Spleen (tissue), 11 donors: ENCODE results near the gene CCDC192. TPM values are rescaled to one million over a fixed set of nuclear protein-coding genes. Genes with fewer than 3 reads are reported as not detected.

ENCODE experiments used
- DNase-seq: peaks from one replicate; pipeline ENCODE4 v3.0.0-alpha.2; 2020
- H3K27ac ChIP-seq, 8 donors: fragments of 200-600 bp; sonication (generic) in 7 of 8; 1 replicate in 4 of 8; 2 replicates in 4 of 8; pipeline versions ENCODE4 v1.5.0 to v1.8.0; 2016 to 2021; ENCODE audit warnings: inconsistent platforms in 4 of 8, mild to moderate bottlenecking in 4 of 8, moderate library complexity in 1 of 8
- H3K27me3 ChIP-seq, 7 donors: fragments of 200-600 bp; sonication (generic) in 6 of 7; replicated peaks in 1 of 7; 1 replicate in 4 of 7; 2 replicates in 3 of 7; pipeline versions ENCODE4 v1.5.0 to v1.8.0; 2016 to 2021; ENCODE audit warnings: inconsistent platforms in 3 of 7, mild to moderate bottlenecking in 1 of 7
- H3K36me3 ChIP-seq, 6 donors: fragments of 200-600 bp; sonication (generic) in 5 of 6; 1 replicate in 4 of 6; 2 replicates in 2 of 6; pipeline versions ENCODE4 v1.5.0 to v1.8.0; 2016 to 2021; ENCODE audit warnings: inconsistent platforms in 2 of 6
- H3K4me1 ChIP-seq, 6 donors: fragments of 200-600 bp; sonication (generic) in 5 of 6; 1 replicate in 3 of 6; 2 replicates in 3 of 6; pipeline versions ENCODE4 v1.5.0 to v1.8.0; 2016 to 2021; ENCODE audit warnings: inconsistent platforms in 3 of 6
- H3K4me3 ChIP-seq, 8 donors: fragments of 200-600 bp; sonication (generic) in 7 of 8; 1 replicate in 4 of 8; 2 replicates in 4 of 8; pipeline versions ENCODE4 v1.5.0 to v1.8.0; 2016 to 2021; ENCODE audit warnings: inconsistent platforms in 4 of 8, mild to moderate bottlenecking in 4 of 8, moderate library complexity in 2 of 8
- H3K9me3 ChIP-seq, 8 donors: fragments of 200-600 bp; sonication (generic) in 7 of 8; 1 replicate in 4 of 8; 2 replicates in 4 of 8; pipeline versions ENCODE4 v1.5.0 to v1.8.0; 2016 to 2021; ENCODE audit warnings: inconsistent platforms in 4 of 8
- POLR2A ChIP-seq, 3 donors: fragments of 450-650 bp; IDR thresholded peaks; one replicate each; pipeline ENCODE4 v1.5.1; 2017; ENCODE audit warnings: antibody characterized with exemption in 3 of 3, mild to moderate bottlenecking in 1 of 3
- POLR2AphosphoS5 ChIP-seq, 3 donors: sonication (generic); formaldehyde crosslinking; IDR thresholded peaks; one replicate each; pipeline ENCODE4 v1.5.1; 2017; ENCODE audit warnings: antibody characterized with exemption in 3 of 3
- WGBS, 5 donors: extraction: QIAGEN DNeasy Blood & Tissue Kit in 3 of 5; methylation state at CpG; one replicate each; pipeline versions ENCODE4 v1.1.5 to v1.1.7; 2013 to 2018; 5-methylcytosine and 5-hydroxymethylcytosine counted together
- intact Hi-C: fragments of 100-400 bp; cut with DNase I; formaldehyde crosslinking; loops from one replicate; pipeline ENCODE4 v1.15.0; 2023; ENCODE audit warnings: low total_unique reads
- polyA plus RNA-seq, 3 donors: library from polyadenylated mRNA; stranded (reverse); fragments of 200-250 nt; gene quantifications; one replicate each; pipeline ENCODE4 v1.2.1, GENCODE V29; 2013
- total RNA-seq, 7 donors: library from RNA; depleted of rRNA in 3 of 7; stranded (reverse); fragments of >200 nt in 3 of 7; fragmentation: NEBNext Ultra II Directional in 4 of 7; extraction: Animal tissue kit (Norgen Biotek cat#: 25700) in 4 of 7; gene quantifications; one replicate each; pipeline versions ENCODE4 v1.1.0 to v1.2.1, GENCODE V29; 2016 to 2021
- TF ChIP-seq, protein P1 (sequence below), 11 experiments: fragments of 200-600 bp in 7 of 11; fragments of 450-650 bp in 4 of 11; sonication (generic) in 4 of 11; IDR thresholded peaks in 8 of 11; conservative IDR thresholded peaks in 3 of 11; 1 replicate in 7 of 11; 2 replicates in 4 of 11; pipeline versions ENCODE4 v1.4.0 to v1.8.0; 2016 to 2021; ENCODE audit warnings: antibody characterized with exemption in 11 of 11, inconsistent platforms in 4 of 11, mild to moderate bottlenecking in 1 of 11
- donor health status: healthy with polysubstance abuse.
- donor health status: DM: no; HTN: no; CAD: no; lungs with moderate emphysema.
- donor health status: DM: no; HTN: no; CAD: no.
- donor health status: Bipolar disorder and iron deficiency.
- donor health status: healthy.
- donor health status: DM: no; HTN: no; CAD: no.
- donor health status: DM: yes; HTN: yes; CAD: no.

The CCDC192 gene
- total and polyA plus RNA-seq, 10 donors = not detected

DNA sequence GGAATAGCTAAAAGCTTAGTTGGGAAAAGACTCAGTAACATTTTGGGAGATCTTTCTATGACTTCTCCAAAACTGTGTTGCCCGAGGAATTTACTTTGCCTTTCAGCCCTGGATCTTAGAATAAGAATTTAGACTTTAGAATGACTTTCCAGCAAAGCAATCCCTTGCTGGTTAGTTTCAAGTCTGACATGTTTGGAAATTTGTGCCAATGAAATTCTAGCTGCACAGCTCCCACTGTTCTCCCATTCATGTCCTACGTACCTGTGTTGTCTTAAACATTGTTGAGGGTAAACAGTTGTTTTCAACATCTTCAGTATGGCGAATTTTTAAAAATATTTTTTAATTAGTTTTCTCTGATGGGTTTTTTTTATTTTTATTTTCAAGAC lies 111.4 kb downstream of the CCDC192 start:
- no peak overlapping the region for H3K27ac ChIP-seq
- H3K9me3 ChIP-seq = no peaks in the 10 kb centered on the region
- no peak overlapping the region for H3K4me3 ChIP-seq
- intact Hi-C loops = no loop called here
- DNase-seq = no peak
- H3K27me3 ChIP-seq = no peaks in the 10 kb centered on the region
- no peaks in the 10 kb centered on the region for H3K36me3 ChIP-seq
- H3K4me1 ChIP-seq = no peaks in the 10 kb centered on the region
- WGBS, 5 donors = 80 to 93% (median 87%) methylated on average over 3 of the region's 3 CpGs
- TF ChIP-seq, protein P1, sequence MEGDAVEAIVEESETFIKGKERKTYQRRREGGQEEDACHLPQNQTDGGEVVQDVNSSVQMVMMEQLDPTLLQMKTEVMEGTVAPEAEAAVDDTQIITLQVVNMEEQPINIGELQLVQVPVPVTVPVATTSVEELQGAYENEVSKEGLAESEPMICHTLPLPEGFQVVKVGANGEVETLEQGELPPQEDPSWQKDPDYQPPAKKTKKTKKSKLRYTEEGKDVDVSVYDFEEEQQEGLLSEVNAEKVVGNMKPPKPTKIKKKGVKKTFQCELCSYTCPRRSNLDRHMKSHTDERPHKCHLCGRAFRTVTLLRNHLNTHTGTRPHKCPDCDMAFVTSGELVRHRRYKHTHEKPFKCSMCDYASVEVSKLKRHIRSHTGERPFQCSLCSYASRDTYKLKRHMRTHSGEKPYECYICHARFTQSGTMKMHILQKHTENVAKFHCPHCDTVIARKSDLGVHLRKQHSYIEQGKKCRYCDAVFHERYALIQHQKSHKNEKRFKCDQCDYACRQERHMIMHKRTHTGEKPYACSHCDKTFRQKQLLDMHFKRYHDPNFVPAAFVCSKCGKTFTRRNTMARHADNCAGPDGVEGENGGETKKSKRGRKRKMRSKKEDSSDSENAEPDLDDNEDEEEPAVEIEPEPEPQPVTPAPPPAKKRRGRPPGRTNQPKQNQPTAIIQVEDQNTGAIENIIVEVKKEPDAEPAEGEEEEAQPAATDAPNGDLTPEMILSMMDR (IDR thresholded peaks at IDR 0.05 in 8 of 11, conservative IDR thresholded peaks at IDR 0.05 in 3 of 11) = no peak
- no peak for TF ChIP-seq POLR2AphosphoS5 (IDR thresholded peaks at IDR 0.05)

DNA sequence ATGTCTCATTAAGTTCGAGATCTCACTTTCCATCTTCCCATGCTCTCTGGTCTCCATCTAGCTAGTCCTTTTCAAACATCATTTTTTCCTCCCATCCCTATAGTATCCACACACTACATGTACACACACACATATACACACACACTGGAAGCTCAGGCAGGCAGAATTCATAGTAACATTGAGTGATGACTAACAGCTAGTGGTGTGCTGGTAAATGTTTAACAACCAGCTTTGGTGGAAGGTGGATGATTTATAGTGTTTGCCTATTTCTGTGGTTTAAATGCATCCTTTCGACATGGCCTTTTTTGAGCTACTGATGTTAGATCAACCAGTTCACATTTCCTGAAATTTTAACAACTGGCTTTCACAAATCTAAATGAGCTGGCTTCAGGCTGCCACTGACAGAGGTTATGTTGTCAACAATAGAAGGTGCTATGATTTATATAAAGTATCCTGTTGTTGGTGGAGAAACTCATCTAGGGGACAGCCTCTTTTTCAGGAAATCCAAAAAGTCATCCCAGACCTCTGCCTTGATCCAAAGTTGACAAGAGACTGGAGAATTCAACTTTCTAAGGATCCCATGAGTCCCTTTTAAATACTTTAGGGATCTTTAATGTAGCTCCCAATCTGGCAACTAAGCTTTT lies 117.8 kb downstream of the CCDC192 start:
- Histone ChIP-seq H3K9me3 (no peaks in the 10 kb centered on the region), H3K4me1 (no peaks in the 10 kb centered on the region), H3K27me3 (no peaks in the 10 kb centered on the region), H3K4me3 (no peak overlapping the region), H3K27ac (no peak overlapping the region), H3K36me3 (no peaks in the 10 kb centered on the region)
- intact Hi-C loops = no loop called here
- TF ChIP-seq POLR2A (IDR thresholded peaks at IDR 0.05) (no peak), POLR2AphosphoS5 (IDR thresholded peaks at IDR 0.05) (no peak)
- TF ChIP-seq, protein P1 (IDR thresholded peaks at IDR 0.05 in 8 of 11, conservative IDR thresholded peaks at IDR 0.05 in 3 of 11) = no peak
- WGBS, 5 donors = 32 to 53% (median 48%) methylated on average over 2 of the region's 2 CpGs
- no peak for DNase-seq

DNA sequence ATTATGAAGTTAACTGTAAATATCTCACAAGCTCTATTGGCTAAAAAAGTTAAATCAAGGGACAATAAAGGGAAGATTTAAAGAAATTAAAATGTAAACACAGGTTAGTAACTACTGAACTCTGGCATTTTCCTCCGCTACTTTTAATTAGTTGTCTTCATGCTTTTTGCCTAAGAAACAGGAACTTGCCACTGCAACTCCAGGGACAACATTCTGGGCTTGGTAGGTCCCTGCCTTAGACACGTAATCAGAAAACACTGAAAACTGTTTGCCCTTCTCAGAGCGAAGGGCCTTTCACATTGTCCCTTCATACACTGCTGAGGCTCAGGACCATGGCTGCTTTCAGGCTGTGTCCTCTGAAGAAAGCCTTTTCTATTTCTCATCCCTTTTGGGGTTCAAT lies 118.7 kb downstream of the CCDC192 start:
- intact Hi-C loops = no loop called here
- no peak overlapping the region for H3K4me3 ChIP-seq
- H3K9me3 ChIP-seq = no peaks in the 10 kb centered on the region
- no peaks in the 10 kb centered on the region for H3K4me1 ChIP-seq
- no peaks in the 10 kb centered on the region for H3K36me3 ChIP-seq
- 67 to 88% (median 73%) methylated on average over 3 of the region's 3 CpGs for WGBS, 5 donors
- no peak overlapping the region for H3K27ac ChIP-seq
- no peaks in the 10 kb centered on the region for H3K27me3 ChIP-seq
- TF ChIP-seq POLR2A (IDR thresholded peaks at IDR 0.05) = no peak
- DNase-seq = no peak

DNA sequence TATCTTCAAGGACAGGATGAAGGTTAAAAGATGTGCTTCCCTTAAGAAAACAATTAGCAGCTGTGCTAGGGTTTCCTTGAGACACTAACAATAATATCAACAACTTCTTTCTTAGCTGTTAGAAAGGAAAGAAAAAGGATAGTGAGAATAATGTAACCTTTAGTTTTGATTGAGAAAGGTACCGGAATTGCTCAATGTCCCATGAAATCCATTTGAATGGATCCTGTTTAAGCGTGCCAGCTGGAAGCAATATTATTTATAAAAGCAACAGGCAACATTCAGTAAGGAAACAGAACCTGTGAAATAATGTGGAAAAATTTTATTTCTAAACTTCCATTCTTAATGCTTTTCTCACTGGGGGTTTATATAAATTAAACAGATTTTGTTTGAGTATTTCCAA lies 120.9 kb downstream of the CCDC192 start:
- no peak for TF ChIP-seq POLR2AphosphoS5 (IDR thresholded peaks at IDR 0.05)
- TF ChIP-seq, protein P1 (IDR thresholded peaks at IDR 0.05 in 8 of 11, conservative IDR thresholded peaks at IDR 0.05 in 3 of 11) = no peak
- TF ChIP-seq POLR2A (IDR thresholded peaks at IDR 0.05) = no peak
- Histone ChIP-seq H3K9me3 (no peaks in the 10 kb centered on the region), H3K36me3 (no peaks in the 10 kb centered on the region), H3K27me3 (peaks cover 0 to 7% (median 0%) of the 10 kb centered on the region in 7 donors), H3K4me1 (no peaks in the 10 kb centered on the region), H3K27ac (no peak overlapping the region), H3K4me3 (no peak overlapping the region)
- no peak for DNase-seq
- intact Hi-C loops = no loop called here
- 56 to 86% (median 69%) methylated on average over 2 of the region's 2 CpGs for WGBS, 5 donors

DNA sequence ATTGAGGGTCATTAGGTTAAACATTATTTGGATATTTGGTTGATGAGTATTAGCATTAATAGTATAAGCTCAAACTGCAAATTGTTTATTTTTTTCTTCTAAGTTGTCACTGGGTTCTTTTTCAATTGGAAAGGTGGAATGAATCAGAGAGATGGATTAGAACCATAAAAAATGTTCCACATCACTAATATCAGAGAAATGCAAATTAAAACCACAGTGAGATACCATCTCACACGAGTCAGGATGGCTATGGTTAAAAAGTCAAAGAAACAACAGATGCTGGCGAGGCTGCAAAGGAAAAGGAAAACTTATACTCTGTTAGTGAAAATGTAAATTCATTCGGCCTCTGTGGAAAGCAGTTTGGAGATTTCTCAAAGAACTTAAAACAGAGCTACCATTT lies 122.8 kb downstream of the CCDC192 start:
- H3K4me3 ChIP-seq = no peak overlapping the region
- H3K27ac ChIP-seq = no peak overlapping the region
- WGBS, 5 donors = 52 to 58% (median 54%) methylated on average over 3 of the region's 3 CpGs
- no peaks in the 10 kb centered on the region for H3K9me3 ChIP-seq
- H3K27me3 ChIP-seq = peaks cover 0 to 7% (median 0%) of the 10 kb centered on the region in 7 donors
- intact Hi-C loops = no loop called here
- DNase-seq = no peak
- no peaks in the 10 kb centered on the region for H3K4me1 ChIP-seq
- TF ChIP-seq, protein P1 (IDR thresholded peaks at IDR 0.05 in 8 of 11, conservative IDR thresholded peaks at IDR 0.05 in 3 of 11) = no peak
- TF ChIP-seq POLR2A (IDR thresholded peaks at IDR 0.05) = no peak
- TF ChIP-seq POLR2AphosphoS5 (IDR thresholded peaks at IDR 0.05) = no peak
- no peaks in the 10 kb centered on the region for H3K36me3 ChIP-seq
